Vein endothelial cell (primary cell): ENCODE results near the gene UBA1. TPM values are rescaled to one million over a fixed set of nuclear protein-coding genes. Genes with fewer than 3 reads are reported as not detected.

Experiments used
- total RNA-seq: library from RNA; depleted of rRNA; stranded (reverse); fragments of >200 nt; gene quantifications from 2 replicates; pipeline ENCODE4 v1.2.3, GENCODE V29; 2012

The UBA1 gene
- total RNA-seq, result 198 and 215 TPM in 2 replicates

GRCh38 chrX:47193475-47194193 lies at the start of gene UBA1:
Gene UBA1 (plus strand): TSS chrX:47193829. CDS start chrX:47198803, 4,974 bp downstream.

GRCh38 chrX:47144626-47145394 lies 48.8 kb upstream of the UBA1 start, which contains the start of the genes NDUFB11 and RBM10:
Gene NDUFB11 (minus strand): TSS chrX:47144702. CDS start chrX:47144679, 23 bp downstream.
Gene RBM10 (plus strand): TSS chrX:47145221. CDS start chrX:47147482, 2,261 bp downstream.

GRCh38 chrX:47218280-47218919 lies 24.8 kb downstream of the UBA1 start, which contains the start of gene CDK16:
Gene CDK16 (plus strand): TSS chrX:47218681. CDS start chrX:47223558, 4,877 bp downstream.

GRCh38 chrX:47232803-47233332 lies 39.2 kb downstream of the UBA1 start, which contains the start of gene USP11:
Gene USP11 (plus strand): TSS chrX:47233009. CDS start chrX:47233044, 35 bp downstream.

Other genes with a start within 250 kb of the UBA1 start
- 0.33 and 0.57 TPM in 2 replicates for gene RGN, start 115.4 kb upstream of the UBA1 start, total RNA-seq
- 45.4 and 54.9 TPM in 2 replicates for gene NDUFB11, start 49.1 kb upstream of the UBA1 start, total RNA-seq
- 50.0 and 67.3 TPM in 2 replicates for gene RBM10, start 48.6 kb upstream of the UBA1 start, total RNA-seq
- gene CDK16, start 24.9 kb downstream of the UBA1 start, total RNA-seq, result 99.8 and 126 TPM in 2 replicates
- 21.7 and 33.0 TPM in 2 replicates for gene USP11, start 39.2 kb downstream of the UBA1 start, total RNA-seq
- under 0.01 TPM in 1 of 2 replicates, not detected in the other for gene ZNF157, start 176.7 kb downstream of the UBA1 start, total RNA-seq